NK-92 (cell line): ENCODE measurements around the gene RRAS2.
"Not testable (repeated sequence)": the region's sequence is repeated elsewhere in the genome, so short reads cannot be mapped to it uniquely, and the experiment has no call there.

Experiments used
- DNase-seq: peaks from one replicate; lab custom pipeline; 2025; ENCODE audit not compliant: unreplicated experiment; lab: John Stamatoyannopoulos, UW

The RRAS2 gene

DNA sequence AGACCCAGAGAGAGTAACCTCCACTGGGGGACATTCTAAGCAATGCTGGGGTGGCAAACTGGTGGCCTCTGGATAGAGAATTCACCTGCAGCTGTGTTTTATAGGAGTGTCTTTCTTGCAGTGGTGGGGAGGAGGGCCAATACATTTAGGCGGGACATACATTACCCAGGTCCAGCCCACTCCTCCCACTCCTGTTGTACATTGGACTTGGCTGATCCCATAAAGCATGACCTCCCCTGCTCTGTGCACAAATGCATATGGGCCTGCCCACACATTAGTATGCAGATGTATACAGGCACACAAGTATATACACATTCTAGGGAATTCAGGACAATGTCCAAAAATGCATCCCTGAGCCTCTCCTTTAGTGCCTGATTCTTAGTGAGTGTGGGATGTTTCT, 99.1 kb downstream of the RRAS2 start:
- DNase-seq = no peak

DNA sequence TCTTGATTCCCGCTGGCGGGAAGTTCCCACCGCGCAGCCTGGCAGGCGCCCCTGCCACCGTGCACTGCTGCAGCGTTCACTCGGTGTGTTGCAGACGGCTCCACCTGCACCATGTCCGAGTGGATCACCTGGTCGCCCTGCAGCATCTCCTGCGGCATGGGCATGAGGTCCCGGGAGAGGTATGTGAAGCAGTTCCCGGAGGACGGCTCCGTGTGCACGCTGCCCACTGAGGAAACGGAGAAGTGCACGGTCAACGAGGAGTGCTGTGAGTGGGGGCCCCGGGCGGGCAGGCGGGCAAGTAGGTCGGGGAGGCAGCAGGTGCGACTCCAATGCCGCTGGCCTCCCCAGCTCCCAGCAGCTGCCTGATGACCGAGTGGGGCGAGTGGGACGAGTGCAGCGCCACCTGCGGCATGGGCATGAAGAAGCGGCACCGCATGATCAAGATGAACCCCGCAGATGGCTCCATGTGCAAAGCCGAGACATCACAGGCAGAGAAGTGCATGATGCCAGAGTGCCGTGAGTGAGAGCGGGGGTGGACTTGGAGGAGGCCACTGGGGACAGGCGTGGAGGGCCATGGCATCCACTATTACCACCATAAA, 99.7 kb downstream of the RRAS2 start:
- no peak for DNase-seq

- DNase-seq = no peak
These were observed 100.6 kb downstream of the RRAS2 start for GRCh38 chr11:14258221-14258935.

DNA sequence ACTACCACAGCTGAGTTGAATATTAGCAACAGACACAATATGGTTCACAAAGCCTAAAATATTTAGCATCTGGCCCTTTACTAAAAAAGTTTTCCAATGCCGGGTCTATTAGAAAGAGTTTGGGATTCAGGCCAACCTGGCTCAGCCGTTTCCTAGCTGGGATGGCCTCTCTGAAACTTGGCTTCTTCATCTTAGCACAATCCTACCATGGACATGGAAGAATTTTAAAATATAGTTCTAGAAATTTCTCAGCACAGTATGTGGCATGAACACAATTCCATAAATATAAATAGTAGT, 103.8 kb downstream of the RRAS2 start:
- no peak for DNase-seq

- DNase-seq = no peak
These were observed 104.3 kb downstream of the RRAS2 start for GRCh38 chr11:14254533-14255237.

DNA sequence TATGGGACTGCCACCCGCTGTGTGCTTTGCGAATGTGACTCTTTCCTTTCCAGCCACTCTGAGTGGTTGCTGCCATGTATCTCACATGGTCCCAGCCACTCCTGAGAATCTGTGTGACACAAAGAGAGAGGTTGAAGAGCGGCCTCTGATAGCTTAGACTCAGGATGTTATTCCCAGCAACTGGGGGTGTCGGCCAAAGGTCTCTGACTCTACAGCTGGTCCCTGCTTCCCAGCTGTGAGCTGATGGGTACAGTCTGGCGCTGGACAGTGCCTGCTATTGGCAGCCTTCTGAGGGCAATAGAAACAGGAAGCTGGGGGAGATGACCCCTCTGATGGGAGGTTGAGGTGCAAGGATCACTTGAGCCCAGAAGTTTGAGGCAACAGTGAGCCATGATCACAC, 105.1 kb downstream of the RRAS2 start:
- no peak for DNase-seq

GRCh38 chr11:14253421-14253820, 105.6 kb downstream of the RRAS2 start:
- no peak for DNase-seq

- not testable (repeated sequence) for DNase-seq
These were observed 106.5 kb downstream of the RRAS2 start for GRCh38 chr11:14252501-14252900.

GRCh38 chr11:14251754-14252153, 107.2 kb downstream of the RRAS2 start:
- DNase-seq = no peak

DNA sequence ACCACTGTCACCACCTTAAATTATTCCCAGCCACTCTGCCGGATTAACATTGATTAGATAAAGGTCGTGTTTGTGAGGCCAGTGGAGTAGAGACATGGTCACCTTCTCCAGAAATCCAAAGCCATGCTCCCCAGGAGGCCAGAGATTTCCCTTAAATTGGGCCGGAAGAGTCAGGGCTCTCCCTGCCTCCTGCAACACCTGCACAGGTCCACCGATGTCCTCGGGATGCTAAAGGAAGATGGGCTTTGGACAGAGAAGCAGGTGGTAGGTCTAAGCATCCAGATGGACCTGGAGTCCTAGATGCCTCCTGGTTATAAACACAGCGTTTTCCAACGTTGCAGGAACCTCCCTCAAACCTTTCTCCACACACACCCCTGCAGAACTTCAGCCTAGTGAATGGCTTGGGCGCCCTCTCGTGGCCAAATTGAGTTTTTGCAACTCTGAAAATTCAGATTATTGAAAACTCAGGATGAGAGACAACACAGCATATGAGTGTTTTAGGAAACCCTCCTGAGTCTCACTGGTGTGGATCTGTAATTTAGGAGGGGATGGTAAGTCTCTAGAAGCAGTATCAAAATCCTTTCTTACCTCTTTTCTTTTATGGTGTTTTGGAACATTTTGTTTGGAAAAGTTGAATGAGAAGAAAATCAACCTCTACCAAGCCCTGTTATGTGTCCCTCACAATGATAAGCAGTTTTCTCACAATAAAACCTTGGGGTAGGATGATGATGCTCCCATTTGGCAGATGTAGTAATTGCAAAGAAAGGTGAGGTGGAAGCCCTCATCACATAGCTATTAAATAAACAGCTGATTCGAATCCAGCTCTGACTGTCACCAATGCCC, 109.6 kb downstream of the RRAS2 start:
- no peak for DNase-seq

DNA sequence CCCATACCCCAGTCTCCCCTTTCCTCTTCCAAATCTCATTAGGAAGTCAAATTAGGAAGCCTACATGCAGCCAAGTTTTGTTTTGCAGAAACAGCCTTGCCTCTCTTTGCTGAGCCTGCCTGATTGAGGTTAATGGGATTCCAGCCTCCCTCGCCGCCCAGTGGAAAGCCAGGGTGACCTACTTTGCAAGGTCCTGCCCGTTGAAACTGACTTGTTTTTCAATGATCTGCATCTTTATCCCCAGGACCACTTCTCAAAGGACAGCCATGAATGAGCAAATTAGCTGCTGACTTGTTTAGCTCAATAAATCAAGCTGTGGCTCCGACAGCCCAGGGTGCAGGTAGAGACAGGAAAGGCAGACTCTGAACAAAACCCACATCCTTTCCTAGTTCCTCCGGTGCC, 110.4 kb downstream of the RRAS2 start:
- no peak for DNase-seq

GRCh38 chr11:14245444-14245843, 113.5 kb downstream of the RRAS2 start:
- no peak for DNase-seq

GRCh38 chr11:14244926-14245325, 114.1 kb downstream of the RRAS2 start:
- DNase-seq = no peak

- no peak for DNase-seq
These were observed 116.2 kb downstream of the RRAS2 start for GRCh38 chr11:14242733-14243132.

GRCh38 chr11:14242187-14242586, 116.8 kb downstream of the RRAS2 start:
- DNase-seq = no peak

DNA sequence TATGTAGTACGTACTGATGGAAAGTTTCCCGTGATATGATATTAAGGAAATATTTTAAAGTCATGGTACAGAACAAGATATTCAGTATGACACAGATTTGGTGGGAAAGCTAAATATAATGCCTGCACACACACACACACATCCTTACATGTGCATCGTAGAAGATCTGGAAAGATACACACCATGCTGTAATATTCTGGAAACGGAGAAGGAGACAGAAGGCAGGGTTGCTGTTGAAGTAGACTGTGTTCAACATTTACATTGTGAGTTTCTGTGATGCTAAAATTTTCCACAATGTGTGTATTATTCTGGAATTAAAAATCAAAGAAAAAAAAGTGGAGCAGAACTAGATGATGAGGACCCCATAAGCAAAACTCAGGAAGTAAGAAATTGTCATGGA, 118.0 kb downstream of the RRAS2 start:
- no peak for DNase-seq

DNA sequence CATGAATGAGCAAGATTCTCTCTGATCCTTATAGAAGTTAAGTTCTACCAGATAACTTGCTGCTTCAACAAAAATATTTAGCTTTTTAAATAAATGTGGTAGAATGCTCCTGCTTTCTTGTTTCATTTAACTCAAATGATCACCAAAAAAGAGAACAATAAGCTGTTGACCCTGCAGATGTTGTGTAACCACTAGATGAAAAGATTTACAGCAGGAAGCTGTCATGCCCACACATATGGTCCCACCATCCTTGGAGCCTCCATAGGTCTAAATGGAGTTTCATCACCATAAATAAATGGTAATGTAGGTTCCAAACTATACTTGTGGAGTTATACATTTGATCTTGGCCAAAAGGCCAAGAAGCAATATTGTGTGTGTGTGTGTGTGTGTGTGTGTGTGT, 118.8 kb downstream of the RRAS2 start:
- DNase-seq = no peak

DNA sequence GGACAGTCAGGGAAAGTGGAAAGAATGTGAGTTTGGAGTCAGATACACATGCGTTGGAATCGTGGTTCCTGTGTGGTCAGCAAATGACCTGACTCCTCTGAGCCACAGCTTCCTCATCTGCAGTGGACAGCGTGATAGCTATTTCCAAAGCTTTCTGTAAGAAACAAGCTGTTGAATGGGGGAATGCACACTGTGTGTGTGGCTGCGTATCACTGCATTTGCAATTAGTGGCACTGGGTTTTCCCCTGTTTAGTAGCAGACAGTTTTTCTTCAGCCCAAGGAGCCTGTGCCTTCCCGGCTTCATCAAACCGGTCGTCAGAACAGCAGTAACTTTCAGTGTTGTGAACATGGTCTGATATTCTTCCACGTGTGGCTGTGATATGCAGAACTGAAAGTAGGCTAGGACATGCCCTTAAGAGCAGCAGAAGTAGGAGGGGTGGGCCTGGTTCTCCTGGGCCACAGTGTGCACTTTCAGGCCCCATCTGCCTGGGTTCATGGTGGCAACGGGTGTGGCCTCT, 121.5 kb downstream of the RRAS2 start:
- no peak for DNase-seq

DNA sequence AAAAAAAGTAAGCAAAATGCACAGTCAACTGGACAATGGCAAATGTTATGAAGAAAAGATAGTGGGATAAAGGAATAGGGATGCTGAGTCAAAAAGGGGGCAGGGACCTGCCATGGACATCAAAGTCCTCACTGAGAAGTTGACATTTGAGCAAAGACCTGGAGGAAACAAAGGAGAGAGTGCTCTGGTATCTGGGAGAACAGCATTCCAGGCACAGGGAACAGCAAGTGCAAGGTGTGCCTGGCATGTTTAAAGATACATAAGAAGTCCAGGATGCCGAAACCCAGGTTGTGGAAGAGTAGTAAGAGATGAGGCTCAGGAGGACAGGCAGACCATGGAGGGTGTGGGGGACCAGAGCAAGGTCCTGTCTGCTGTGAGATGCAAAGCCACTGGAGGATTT, 123.3 kb downstream of the RRAS2 start:
- no peak for DNase-seq

DNA sequence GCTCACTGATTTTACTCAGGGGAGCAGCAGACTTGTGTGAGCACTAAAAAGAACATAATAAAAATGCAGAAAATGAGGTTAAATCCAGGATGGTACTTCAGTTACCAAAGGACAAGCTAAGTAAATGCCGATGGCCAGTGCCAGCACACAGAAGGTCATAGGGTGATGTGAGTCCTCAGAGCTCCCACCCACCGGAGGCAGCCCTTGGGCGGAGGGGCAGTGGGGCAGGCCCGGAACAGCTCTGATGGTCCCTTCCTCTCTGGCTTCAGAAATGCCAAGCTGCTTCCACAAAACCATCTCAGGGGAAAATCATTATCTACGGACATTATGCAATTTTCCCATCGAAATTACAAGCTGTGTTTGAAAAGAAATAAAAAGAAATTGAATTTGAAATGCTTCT, 124.5 kb downstream of the RRAS2 start:
- DNase-seq = no peak

GRCh38 chr11:14232652-14233051, 126.3 kb downstream of the RRAS2 start:
- DNase-seq = no peak
